ENCODE measurements around the gene ARHGEF4.
"Not testable (repeated sequence)": the region's sequence is repeated elsewhere in the genome, so short reads cannot be mapped to it uniquely, and the experiment has no call there.

The ARHGEF4 gene

DNA sequence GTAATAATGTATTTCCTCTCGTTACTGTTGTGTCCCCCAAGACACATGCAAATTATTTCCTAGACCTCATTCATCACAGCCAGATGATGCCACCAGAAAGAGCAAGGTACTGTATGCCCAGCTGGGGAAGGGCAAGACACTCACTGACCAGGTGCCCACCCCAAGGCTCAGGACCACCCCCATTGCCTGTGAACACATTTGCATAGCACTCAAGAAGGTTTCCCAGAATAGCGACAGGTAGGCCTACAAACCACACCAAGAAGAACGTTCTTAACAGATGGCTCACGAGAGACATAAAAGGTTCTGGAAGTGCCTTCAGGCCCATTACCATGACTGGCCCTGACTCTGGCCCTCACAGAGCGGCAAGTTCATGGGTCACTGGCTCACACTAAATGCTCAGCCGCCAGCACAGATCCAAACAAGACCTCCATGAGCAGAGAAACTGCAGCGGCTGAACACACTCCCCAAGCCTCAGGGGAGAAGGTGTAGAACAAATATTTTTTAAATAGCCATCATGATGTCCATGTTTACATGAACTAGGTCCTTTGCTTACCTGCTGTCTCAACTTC is 212.5 kb downstream of the ARHGEF4 start:
- DNase-seq (ENCODE audit: low read depth in 3 of 3) = no peak

GRCh38 chr2:131050896-131051295 is 214.2 kb downstream of the ARHGEF4 start:
- DNase-seq (ENCODE audit: low read depth in 3 of 3) = no peak

DNA sequence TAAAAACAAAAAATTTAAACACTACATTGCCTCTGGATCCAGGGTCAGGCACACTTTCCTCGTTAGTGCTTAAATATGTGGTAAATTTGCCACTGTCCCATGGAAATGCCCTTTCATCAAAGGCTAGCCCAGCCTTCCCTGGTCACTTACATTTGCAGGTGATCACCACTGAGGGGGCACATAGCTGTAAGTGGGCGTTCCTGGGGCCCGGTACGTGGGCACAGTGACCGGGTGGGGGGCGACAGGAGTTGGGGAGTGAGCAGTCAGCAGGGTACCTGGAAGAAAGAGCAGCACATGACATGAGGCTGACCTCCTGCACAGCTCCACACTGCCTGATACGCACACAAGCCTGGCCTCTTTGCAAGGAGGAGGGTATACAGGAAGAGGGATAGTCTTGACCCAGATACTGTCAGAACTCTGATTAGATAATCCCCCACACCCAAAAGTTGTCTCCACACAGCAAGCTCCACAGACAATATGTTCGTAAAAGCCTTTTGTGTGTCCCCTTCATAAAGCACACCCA is 216.1 kb downstream of the ARHGEF4 start:
- no peak for DNase-seq (ENCODE audit: low read depth in 3 of 3)

DNA sequence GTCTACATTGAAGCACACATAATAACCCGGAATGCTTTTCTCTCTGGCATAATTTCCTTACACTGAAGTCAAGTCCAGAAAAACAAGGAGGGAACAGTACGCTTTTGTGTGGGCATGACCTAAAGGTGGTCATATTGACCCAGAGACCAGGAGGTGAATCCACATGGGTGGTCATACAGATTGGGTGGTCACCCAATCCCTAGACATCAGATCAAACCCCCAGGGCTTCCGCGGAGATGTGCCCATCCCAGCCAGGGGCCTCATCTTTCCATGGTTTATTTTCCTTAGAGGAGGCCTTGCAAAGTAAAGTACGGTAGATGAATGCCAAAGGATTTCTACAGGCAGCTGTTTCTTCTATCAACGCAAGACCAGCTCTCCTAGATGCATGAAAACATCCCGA is 217.8 kb downstream of the ARHGEF4 start:
- DNase-seq (ENCODE audit: low read depth in 3 of 3) = no peak

GRCh38 chr2:131055169-131056065 is 218.7 kb downstream of the ARHGEF4 start:
- DNase-seq (ENCODE audit: low read depth in 3 of 3) = no peak

DNA sequence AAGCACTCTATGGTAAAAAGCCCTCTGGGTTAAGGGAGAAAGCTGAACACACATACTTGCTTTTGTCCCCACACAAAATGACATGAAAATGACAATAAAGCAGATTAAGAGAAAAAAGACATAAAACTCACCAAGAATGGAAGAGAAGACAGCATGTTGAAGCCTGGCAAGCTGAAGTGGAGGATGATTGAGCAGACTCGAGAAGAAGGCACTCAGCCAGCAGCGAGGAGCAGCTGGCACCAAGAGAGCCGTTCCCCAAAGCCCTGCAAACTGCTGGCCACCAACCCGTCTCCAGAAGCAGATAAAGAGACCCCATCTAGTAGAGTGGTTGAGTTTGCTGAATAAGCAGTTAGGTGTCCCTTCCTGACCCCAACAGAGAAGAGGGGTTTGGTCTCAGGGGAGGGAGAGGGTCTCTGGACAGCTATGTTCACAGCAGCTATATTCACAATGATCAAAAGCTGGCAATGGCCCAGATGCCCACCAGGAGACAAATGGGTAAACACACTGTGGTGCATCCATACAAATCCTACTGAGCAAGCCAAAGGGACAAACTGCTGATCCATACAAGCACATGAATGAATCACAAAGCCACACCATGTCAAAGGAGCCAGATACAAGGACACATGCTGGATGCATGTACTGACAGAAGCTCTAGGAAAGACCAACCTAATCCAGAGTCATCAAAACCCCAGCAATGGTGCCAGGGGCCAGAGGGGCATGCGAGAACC is 219.7 kb downstream of the ARHGEF4 start:
- no peak for DNase-seq (ENCODE audit: low read depth in 3 of 3)

DNA sequence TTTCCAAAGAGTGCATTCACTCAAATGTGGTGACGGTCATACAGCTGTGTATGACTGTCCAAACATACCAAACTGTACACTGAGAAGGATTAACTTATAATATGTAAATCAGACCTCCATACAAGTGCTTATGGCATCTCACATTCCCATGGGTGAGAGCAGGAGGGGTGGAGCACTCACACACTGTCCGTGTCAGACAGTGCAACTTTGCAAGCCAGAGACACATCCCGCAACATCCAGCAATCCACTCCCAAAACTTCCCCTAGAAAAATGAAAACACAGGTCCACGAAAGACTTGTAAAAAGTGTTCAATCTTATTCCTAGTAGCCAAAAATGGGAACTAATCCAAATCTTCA is 220.2 kb downstream of the ARHGEF4 start:
- DNase-seq (ENCODE audit: low read depth in 3 of 3) = no peak

- no peak for DNase-seq (ENCODE audit: low read depth in 3 of 3)
Measured at GRCh38 chr2:131058214-131058843, 221.6 kb downstream of the ARHGEF4 start.

GRCh38 chr2:131058920-131059319 is 222.2 kb downstream of the ARHGEF4 start:
- no peak for DNase-seq (ENCODE audit: low read depth in 3 of 3)

- DNase-seq (ENCODE audit: low read depth in 3 of 3) = no peak
Measured at GRCh38 chr2:131063501-131064283, 227.0 kb downstream of the ARHGEF4 start.

- DNase-seq (ENCODE audit: low read depth in 3 of 3) = no peak
Measured at GRCh38 chr2:131064589-131065512, 228.1 kb downstream of the ARHGEF4 start.

GRCh38 chr2:131067465-131068125 is 230.9 kb downstream of the ARHGEF4 start:
- DNase-seq (ENCODE audit: low read depth in 3 of 3) = no peak

DNA sequence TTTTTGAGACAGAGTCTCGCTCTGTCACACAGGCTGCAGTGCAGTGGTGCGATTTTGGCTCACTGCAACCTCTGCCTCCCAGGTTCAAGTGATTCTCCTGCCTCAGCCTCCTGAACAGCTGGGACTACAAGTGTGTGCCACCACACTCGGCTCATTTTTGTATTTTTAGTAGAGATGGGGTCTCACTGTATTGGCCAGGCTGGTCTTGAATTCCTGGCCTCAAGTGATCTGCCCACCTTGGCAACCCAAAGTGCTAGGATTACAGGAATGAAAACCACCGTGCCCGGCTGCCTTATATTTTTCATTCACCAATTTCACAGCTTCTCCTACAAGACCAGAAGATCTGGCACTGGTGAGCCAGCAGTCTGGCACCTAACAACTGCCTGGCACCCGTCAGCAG is 231.5 kb downstream of the ARHGEF4 start:
- not testable (repeated sequence) for DNase-seq (ENCODE audit: low read depth in 3 of 3)

- DNase-seq (ENCODE audit: low read depth in 3 of 3) = not testable (repeated sequence)
Measured at GRCh38 chr2:131075578-131075977, 238.9 kb downstream of the ARHGEF4 start.

GRCh38 chr2:131076707-131077106 is 240.0 kb downstream of the ARHGEF4 start:
- DNase-seq (ENCODE audit: low read depth in 3 of 3) = no peak

GRCh38 chr2:131077182-131077846 is 240.6 kb downstream of the ARHGEF4 start:
- DNase-seq (ENCODE audit: low read depth in 3 of 3) = no peak

DNA sequence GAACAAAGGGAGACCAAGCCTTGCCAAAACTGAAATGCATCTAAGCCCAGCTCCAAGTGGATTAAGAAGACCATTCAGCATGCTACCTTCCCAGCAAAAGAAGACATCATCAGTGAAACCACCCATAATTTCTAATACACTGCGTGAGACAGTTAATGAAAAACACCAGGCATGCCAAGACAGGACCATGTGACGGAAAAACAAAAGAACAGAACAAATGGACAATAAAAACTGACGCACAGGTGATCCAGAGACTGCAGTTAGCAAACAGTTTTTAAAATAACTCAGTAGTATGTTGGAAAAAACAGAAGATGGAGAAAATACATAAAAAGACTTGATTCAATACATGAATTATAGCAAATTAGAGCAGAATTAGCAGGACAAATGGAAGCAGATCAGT is 241.3 kb downstream of the ARHGEF4 start:
- no peak for DNase-seq (ENCODE audit: low read depth in 3 of 3)

GRCh38 chr2:131079931-131080330 is 243.2 kb downstream of the ARHGEF4 start:
- DNase-seq (ENCODE audit: low read depth in 3 of 3) = not testable (repeated sequence)

GRCh38 chr2:131081190-131081589 is 244.5 kb downstream of the ARHGEF4 start:
- DNase-seq (ENCODE audit: low read depth in 3 of 3) = no peak
